Endothelial cell of umbilical vein (primary cell): ENCODE measurements around the gene SPAG7.
"Not testable (repeated sequence)": the region's sequence is repeated elsewhere in the genome, so short reads cannot be mapped to it uniquely, and the experiment has no call there.

Experiments used
- EZH2 ChIP-seq: IDR thresholded peaks from 2 replicates; pipeline ENCODE4 v1.6.1; 2012; ENCODE audit warnings: borderline replicate concordance, low read depth, mild to moderate bottlenecking, moderate library complexity, low read length, inconsistent platforms; ENCODE audit not compliant: severe bottlenecking
- FOS ChIP-seq: IDR thresholded peaks from 2 replicates; pipeline ENCODE4 v1.6.1; 2011; ENCODE audit warnings: mild to moderate bottlenecking, low read length, moderate library complexity, borderline replicate concordance; ENCODE audit not compliant: insufficient read depth
- JUN ChIP-seq: IDR thresholded peaks from 2 replicates; pipeline ENCODE4 v1.6.1; 2011; ENCODE audit warnings: borderline replicate concordance, low read depth; ENCODE audit not compliant: insufficient read length, insufficient read depth
- POLR2A ChIP-seq: IDR thresholded peaks from 2 replicates; pipeline ENCODE4 v1.6.1; 2012; ENCODE audit warnings: low read depth, mild to moderate bottlenecking, control low read depth, low read length
- POLR2AphosphoS5 ChIP-seq: IDR thresholded peaks from 2 replicates; pipeline ENCODE4 v1.6.1; 2012; ENCODE audit warnings: low read depth, mild to moderate bottlenecking, control low read depth, low read length, moderate library complexity; ENCODE audit not compliant: insufficient read depth
- TF ChIP-seq, protein P1 (sequence below), 2 donors: IDR thresholded peaks; 1 replicate in 1 of 2; 2 replicates in 1 of 2; pipeline ENCODE4 v1.5.1; 2011; ENCODE audit warnings: low read length in 2 of 2, mild to moderate bottlenecking in 2 of 2, moderate library complexity in 2 of 2, control low read depth in 1 of 2, inconsistent platforms in 1 of 2, low read depth in 1 of 2; ENCODE audit not compliant: insufficient read depth in 1 of 2; ENCODE audit errors: extremely low read depth in 1 of 2
- TF ChIP-seq, protein P2 (sequence below): IDR thresholded peaks from 2 replicates; pipeline ENCODE4 v1.6.1; 2011; ENCODE audit not compliant: insufficient read depth, insufficient read length

DNA sequence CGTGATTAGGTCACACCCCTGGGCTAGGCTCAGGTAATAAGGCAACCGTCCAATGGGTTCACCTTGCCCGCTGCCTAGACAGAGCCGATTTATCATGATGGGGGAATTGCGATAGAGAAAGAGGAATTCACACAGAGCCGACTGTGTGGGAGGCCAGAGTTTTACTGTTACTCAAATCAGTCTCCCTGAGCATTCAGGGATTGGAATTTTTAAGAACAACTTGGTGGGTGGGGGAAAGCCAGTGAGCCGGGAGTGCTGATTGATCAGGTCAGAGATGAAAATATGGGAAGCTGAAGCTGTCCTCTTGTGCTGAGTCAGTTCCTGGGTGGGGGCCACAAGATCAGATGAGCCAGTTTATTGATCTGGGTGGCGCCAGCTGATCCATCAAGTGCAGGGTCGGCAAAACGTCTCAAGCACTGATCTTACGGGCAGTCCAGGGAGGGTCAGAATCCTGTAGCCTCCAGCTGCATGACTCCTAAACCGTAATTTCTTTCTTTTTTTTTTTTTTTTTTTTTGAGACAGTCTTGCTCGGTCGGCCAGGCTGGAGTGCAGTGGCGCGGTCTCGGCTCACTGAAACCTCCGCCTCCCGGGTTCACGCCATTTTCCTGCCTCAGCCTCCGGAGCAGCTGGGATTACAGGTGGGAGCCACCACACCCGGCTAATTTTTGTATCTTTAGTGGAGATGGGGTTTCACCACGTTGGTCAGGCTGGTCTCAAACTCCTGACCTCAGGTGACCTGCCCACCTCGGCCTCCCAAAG, 40.9 kb downstream of the SPAG7 start:
- not testable (repeated sequence) for TF ChIP-seq POLR2A, JUN, FOS, POLR2AphosphoS5, EZH2
- TF ChIP-seq, protein P1, sequence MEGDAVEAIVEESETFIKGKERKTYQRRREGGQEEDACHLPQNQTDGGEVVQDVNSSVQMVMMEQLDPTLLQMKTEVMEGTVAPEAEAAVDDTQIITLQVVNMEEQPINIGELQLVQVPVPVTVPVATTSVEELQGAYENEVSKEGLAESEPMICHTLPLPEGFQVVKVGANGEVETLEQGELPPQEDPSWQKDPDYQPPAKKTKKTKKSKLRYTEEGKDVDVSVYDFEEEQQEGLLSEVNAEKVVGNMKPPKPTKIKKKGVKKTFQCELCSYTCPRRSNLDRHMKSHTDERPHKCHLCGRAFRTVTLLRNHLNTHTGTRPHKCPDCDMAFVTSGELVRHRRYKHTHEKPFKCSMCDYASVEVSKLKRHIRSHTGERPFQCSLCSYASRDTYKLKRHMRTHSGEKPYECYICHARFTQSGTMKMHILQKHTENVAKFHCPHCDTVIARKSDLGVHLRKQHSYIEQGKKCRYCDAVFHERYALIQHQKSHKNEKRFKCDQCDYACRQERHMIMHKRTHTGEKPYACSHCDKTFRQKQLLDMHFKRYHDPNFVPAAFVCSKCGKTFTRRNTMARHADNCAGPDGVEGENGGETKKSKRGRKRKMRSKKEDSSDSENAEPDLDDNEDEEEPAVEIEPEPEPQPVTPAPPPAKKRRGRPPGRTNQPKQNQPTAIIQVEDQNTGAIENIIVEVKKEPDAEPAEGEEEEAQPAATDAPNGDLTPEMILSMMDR (IDR thresholded peaks at IDR 0.05; ENCODE audit: extremely low read depth in 1 of 2, insufficient read depth in 1 of 2, low read depth in 1 of 2, low read length in 2 of 2), result not testable (repeated sequence)
- TF ChIP-seq, protein P2, sequence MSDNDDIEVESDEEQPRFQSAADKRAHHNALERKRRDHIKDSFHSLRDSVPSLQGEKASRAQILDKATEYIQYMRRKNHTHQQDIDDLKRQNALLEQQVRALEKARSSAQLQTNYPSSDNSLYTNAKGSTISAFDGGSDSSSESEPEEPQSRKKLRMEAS, result not testable (repeated sequence)
